Hindlimb muscle (tissue), 1 donor: ENCODE results near the gene EDNRA. TPM values are rescaled to one million over a fixed set of nuclear protein-coding genes. Genes with fewer than 3 reads are reported as not detected.

Experiments used
- DNase-seq: peaks from one replicate; pipeline ENCODE4 v3.0.0-alpha.2; 2013
- polyA plus RNA-seq: library from polyadenylated mRNA; unstranded; fragments of 120-200 nt; gene quantifications from one replicate; pipeline ENCODE4 v1.2.1, GENCODE V29; 2013; ENCODE audit not compliant: insufficient read length

The EDNRA gene
- polyA plus RNA-seq, 1 donor = 20.0 TPM

DNA sequence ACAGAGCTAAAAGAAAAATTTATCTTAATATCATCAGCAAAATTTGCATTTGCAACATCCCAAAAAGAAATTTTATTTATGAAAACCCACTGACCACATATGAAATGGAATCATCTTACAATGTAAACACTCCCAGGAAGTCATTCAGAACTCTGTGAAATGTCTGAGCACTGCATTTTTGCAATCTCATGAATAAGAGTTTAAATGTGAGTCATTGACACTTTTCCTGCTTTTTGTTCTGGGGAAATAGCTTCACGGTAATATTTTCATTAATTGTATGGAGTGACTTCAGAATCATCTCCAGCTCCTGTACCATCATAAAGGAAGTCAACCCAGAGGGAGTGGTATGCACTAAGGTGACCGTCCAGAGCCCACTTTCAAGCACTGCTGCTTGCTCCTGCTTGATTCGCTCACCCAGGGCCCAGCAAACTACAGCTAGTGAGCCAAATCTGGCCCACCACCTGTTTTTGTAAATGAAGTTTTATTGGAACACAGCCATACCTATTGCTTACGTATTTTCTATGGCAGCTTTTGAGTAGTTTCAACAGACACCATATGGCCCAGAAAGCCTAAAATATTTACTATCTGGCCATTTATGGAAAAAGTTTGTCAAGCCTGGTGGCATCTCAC, 17.2 kb downstream of the EDNRA start:
- DNase-seq = no peak

DNA sequence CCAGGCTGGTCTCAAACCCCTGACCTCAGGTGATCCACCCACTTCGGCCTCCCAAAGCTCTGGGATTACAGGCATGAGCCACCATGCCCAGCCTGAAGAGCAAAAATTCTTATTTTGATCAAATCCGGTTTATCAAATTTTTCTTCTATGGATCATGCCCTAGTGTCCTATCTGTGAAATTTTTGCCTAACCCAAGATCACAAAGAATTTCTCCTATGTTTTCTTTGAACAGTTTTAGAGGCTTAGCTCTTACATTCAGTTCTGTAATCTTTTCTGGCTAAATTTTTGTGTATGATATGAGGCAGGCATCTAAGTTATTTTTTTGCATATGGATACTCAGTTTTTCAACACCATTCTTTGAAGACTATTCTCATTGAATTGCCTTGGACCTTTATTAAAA, 27.4 kb downstream of the EDNRA start:
- DNase-seq = no peak

DNA sequence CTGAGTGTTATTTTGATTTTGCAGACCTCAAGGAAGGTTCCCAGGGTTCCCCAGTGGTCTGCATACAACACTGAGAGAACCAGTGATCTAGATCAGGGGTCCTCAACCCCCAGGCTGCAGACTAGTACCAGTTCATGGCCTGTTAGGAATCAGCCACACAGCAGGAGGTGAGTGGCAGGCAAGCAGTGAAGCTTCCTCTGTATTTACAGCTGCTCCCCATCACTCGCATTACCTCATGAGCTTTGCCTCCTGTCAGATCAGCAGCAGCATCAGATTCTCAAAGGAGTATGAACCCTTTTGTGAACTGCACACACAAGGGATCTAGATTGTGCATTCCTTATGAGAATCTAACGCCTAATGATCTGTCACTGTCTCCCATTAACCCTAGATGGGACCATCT, 28.5 kb downstream of the EDNRA start:
- DNase-seq = no peak

DNA sequence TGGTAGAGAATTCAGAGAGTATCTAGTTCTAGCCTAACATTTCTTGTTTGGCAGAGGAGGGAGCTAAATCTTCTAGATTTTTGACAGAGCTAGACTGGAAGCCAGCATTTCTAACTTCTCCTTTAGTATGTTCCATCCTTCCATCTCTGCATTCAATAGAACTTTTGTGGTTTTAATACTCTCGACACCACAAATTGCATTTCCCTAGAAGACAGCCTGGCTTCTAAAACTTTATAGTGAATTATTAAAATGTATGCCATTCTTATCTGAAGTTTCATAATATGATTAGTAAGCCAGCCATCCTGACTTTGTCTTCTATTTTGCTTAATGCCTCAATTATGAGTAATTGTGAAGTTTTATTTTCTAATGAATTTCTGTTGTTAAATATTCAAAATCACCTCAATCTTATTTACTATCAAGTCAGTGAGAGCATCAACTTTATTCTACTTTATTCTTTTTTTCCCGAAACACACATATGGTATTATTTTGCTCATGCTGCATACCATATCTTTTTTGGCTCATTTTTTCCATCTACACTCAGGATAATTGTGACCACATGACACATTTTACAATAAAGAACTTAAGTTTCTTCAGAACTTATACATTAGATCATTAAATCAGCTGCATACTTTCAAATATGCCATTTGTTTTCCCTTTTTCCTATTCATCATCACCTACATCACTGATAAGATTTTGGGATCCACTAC, 30.2 kb downstream of the EDNRA start:
- DNase-seq = no peak

DNA sequence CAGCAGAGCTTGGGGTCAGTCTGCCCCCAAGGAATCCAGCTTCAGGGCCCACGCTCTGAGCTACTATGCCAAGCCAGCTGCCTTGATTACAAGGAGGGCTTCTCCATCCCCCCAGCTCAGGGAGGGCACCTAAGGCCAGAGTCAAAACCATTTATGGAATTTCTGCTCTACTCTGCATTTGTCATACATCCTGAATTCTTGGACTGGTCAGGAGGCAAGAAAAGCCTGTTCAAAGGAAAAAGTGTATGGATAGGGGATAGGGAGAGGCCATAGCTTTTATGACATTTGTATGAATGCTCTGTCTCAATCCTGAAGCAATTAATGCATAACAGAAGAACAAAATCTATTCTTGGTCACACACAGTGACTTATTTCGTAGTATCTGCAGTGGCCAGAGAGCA, 32.2 kb downstream of the EDNRA start:
- DNase-seq = no peak

DNA sequence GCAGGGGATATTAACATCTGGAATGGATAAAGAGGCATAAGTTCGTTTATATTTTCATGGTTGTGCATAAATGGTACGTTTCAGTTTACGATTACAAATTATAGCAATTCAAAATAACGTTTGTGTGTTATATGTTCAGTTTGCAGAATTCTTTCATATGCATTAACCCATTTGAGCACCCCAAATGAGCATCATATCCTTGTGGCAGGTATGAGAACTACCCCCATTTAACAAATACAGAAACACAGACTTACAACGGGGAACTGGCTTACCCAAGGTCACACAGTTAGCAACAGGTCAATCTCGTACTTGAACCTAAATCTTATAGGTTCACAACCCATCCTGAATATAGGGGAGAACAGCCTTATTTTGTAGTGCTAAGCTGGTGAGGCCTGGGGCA, 33.1 kb downstream of the EDNRA start:
- DNase-seq = no peak

DNA sequence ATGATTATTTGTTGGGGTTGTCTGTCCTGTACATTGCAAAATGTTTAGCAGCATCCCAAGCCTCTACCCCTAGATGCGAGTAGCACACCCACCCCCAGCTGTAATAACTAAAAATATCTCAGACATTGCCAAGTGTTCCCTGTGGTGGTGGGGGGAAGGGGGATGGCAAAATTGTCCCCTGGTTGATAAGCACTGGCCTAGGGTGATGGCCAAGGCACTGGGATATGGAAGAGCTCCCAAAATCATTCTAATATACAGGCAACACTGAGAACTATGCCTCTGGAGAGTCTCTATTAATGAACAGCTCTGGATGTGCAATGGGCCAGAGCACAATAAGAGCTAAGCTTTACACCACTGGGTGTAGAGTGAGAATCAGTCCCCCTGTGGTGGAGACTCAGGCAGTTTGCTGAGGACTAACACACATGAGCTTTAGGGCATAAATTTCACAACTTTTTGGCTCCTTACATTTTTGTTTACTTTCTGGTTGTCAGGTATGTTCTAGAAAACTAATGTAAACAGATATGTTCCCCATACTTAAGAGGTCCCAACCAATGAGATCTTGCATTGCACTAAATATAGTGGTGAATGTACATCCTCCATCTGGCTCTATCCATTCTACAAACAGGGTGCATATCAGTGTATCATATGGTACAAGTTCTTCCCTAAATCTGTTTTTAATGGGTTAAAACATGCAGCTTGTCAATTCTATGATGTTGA, 34.5 kb downstream of the EDNRA start:
- DNase-seq = no peak

DNA sequence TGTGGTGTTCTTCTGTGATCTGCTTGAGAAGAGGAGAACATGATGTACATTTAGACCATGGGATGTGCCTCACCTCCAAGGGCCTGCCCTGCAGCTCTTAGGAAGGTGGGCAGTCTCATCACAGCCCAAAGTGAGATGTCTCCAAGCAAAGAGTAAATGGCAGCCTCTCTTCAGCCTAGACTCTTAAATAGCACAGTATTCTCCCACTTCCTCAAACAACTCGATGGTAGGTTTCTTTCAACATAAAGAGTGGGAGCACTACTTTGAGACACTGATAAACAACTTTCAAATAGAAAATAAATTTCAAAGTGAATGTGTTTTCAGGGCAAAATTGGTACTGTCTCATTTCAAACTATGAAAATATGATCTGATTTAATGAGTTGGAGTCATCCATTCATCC, 35.2 kb downstream of the EDNRA start:
- no peak for DNase-seq

DNA sequence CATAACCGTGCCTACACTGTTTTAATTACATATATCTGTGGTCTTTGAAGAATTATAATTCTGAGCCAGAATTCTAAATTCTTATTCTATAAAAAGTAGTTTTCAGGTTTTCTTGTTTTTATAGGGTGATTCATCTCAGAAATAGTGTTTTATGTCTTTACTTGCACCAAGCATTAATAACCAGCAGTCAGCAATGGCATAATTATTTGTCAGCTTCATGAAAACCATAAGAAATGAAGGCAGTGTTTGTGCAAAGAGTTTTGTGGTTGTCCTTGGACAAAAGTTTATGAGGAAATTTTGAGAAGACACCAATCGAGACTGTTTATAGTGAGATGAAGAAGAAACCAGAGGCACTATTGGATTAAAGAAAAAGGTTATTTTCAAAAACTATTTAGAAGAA, 37.2 kb downstream of the EDNRA start:
- no peak for DNase-seq

DNA sequence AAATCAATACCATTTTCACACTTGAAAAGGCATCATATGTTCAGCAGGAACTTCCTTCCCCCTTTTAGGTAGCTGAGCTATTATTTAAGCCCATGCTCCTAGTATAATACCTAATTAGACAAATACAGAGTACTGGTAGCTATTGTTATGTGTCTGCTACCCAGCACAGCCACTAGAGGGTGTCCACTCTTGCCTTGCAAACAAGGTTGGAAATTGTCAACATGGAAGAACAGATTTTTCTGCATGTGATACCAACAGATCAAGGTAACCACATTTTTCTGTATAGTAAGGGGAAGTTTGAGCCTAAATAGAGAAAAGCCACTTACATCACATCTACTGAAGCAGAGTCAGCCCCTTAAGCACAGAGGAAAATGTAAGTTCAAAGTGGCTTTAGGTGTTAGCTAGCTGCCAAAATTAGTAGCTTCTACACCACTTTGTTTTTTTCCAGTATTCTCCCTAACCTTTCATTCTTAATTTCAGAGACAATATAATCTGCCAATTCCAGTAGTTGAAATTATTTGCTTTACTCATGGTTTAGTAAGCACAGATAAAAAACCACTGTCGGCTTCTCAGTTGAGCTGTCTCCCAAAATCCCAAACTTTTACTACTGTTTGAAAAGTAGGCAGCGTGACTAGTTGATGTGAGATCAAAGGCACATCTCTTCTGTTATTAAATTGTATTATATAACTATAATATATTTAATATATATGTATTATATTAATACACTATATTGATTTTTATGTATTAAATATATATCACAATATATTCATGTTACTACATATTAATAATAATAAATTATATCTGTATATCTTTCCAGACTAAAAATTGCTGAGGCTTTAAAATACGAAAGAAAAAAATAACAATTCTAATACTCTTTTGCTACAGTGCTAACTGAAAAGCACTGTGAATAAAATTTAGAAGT, 38.2 kb downstream of the EDNRA start:
- no peak for DNase-seq

DNA sequence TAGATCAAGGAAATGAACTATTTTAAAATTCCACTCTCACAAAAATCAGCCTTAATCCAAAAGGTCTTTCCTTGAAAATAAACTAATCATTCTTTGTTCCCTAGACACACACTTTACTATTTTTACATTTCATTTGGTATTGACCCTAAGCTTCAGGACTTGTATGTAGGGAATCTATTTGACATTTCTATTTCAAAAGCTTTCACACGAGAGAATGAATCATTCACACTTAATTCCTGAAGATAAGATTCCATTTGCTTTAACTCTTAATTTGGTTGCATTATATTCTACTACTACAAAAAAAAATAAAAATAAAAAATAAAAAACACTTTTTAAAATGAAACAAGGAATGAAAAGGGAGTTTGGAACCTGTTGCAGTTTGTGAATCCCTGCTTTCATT, 43.7 kb downstream of the EDNRA start:
- DNase-seq = no peak

DNA sequence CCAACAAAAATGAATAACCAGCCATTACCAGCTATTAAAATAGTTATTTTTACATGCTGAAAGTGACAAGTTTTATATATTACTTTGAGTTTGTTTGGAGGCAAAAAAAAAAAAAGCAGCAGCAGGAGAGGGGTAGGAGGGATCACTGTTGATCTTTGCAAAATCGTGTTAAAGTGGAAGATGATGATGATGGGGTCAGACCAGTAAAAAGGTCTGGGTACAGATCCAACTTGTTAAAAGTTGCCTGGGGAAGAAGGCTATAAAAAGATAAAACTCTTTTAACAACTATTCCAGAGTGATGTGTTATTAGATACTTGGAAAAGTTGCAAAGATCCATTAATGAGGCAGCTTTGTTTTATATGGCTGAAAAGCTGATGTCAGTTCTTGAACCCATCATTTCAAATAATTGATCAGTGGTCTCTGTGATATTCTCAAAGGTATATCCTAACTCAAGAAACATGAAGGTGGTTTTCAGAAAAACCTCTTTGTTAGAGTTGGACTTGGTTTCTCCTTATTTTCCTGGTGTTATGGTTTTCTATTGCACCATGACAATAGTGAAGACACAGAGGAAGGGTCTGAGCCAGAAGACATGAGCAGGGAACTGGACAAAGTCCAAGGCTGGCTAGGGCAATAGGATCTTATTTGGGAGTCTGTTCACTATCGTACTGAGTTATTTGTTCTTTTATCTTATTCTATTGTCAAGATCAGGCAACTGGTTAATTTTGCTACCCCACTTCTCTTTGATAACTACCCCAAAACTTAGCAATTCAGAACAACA, 44.8 kb downstream of the EDNRA start:
- DNase-seq = no peak

DNA sequence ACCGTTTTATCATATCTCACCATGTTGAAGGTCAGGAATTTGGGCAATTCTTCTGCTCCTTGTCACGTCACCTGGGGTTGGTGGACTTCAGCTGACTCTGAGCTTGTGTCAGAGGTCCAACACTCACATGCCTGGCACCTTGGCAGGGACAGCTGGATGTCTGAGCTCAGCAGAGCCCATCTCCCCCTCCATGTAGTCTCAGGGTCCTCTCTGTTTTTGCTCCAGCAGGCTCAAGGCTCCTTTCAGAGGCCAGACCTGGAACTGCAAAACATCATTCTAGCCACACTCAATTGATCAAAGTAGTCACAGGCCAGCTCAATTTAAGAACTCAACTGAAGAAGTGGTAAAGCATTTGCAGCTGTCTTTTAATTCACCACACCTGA, 45.4 kb downstream of the EDNRA start:
- DNase-seq = no peak

DNA sequence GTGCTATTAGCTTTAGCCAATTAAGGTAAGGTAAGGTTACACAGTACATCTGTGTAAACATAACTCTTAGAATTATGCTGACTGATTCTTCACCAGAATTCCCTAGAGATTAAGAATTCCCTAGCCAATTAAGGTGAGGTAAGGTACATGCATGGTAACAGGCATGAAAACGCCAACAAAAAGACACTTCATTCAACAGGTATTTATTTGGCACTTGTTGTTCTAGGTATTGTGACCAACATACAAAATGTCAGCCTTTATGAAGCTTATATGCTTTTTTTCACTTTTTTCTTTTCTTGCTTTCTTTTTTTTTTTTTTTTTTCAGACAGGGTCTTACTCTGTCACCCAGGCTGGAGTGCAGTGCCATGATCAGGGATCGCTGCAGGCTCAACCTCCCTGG, 47.2 kb downstream of the EDNRA start:
- no peak for DNase-seq

DNA sequence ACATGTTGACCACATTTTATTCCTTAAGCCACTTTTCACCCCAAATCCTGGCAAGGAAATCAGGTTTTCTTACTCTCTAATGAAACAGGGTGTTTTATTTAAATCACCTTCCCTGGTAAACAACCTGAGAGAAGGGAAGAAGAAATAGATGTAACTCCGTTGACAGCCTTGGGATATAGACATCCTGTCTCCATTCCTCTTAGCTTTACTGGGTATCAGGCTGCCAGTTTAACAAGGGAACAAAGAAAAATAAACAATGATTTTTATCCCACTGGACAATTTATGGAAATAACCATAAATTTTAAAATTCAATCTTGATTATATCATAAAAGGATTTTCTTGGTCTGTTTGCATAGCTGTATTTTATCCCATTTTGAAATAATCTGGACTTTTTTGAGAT, 49.2 kb downstream of the EDNRA start:
- no peak for DNase-seq

DNA sequence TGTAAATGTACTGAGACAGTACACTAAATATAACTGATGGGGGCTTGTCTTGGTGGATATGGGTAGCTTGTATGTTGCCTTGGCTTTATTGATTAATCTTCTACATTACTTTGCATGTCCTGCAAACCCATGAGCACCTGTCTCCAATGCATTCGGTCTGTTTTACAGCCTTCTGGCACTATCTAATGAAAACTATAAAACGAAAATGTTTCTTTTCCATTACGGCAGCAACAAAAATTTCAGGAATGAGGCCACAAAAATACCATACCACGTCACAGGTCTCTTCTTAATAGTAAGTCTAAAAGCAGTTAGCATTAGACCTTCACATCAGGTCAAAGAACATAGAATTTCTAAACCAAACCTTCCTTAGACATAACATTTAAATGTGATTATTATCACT, 49.8 kb downstream of the EDNRA start:
- no peak for DNase-seq

DNA sequence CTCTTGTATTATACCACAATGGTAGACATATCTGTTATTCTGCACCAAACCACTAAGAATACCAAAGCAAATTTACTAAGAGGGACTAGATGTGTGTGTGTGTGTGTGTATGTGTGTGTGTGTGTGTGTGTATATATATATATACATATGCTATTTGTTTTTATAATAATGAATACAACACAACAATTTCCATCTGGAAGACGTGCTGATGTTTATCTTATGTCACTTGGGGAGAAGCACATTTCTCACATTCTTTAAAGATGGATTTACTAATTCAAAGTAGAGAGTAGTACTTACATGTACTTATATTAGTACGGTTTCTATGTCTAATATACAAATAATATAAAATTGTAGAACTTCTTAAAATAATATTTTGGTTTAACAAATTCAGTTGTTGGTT, 52.0 kb downstream of the EDNRA start:
- no peak for DNase-seq

DNA sequence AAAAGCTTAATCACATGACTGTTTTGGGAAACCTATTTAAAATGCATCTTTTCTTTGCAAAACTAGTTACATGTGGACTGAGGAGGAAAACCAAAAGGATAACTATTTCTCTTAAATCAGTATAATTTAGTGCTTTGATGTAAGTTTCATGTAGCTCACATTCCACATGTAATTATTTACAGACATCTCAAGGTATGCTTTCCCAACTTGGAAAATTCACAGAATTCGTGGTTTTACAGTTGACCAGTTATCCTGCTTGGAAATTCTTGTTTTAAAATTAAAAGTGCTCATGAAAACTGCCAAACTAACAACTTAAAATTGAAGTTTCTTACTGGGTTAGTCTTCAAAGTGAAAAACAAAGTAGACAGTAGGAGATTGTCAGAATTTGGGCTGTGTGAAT, 52.4 kb downstream of the EDNRA start:
- no peak for DNase-seq

DNA sequence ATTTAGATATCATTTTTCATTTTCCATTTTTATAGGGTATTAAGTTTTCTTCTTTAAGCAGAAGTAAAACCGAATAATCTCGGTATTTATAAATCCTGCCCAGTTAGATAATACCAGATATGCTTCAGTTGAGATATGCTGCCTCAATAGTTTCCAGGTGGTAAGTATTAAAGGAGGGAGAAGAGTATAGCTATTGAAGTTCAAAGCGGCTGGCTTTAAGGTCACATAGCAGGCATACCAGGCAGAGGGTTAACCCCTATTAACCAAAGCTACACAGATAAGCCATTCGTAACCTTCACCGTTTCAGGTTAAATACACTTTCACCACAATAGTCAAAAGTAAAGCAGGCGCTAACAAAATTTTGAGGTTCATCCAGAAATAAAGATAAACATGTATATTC, 54.2 kb downstream of the EDNRA start:
- DNase-seq = no peak

DNA sequence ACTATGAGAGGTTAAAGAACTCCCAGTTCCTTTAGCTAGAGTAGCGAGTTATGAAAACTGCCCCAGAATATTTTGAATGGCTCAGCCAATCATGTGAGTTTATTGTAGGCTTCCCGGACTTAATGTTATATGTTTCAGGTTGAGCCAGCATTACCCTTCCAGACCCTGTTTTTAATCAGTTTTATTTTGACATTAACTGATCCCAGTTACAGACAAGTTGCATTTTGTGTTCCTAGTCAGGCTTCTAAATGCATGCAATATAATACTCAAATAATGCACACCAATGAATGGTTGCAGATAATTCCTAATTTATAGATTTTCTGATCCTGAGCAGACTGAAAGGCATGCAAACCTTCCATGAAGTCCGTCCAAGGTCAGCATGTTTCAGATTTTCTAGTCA, 57.8 kb downstream of the EDNRA start:
- no peak for DNase-seq

DNA sequence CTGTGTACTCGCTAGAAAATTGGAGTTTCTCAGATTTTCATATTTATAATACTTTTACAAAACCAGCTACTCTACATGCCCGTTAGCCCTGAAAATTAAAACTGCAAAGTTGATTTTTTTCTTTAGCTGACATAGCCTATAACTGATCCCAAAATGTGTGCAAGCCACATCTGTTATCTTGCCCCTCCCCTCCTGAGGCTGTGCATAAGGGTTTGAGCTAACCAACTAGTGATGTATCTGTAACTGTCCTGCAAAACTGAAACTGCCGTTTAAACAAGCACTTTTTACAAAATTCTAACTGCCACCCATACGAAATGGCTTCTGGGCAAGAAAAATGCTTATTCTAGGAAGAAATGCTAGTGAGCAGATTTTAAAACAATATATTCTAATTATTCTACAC, 59.1 kb downstream of the EDNRA start:
- DNase-seq = no peak
